Gastrocnemius medialis (tissue), 4 donors: Measurements from ENCODE around the gene RBMS3. TPM values are rescaled to one million over a fixed set of nuclear protein-coding genes. Genes with fewer than 3 reads are reported as not detected.
A peak's percentile ranks its signal among the peaks of the same experiment; 100 is the strongest.

ENCODE experiments used
- ATAC-seq, 2 donors: fragments of 150-250 bp; one replicate each; pipeline ENCODE4 v1.9.1; 2016
- DNase-seq, 2 donors: peaks; one replicate each; pipeline ENCODE4 v3.0.0-alpha.2; 2019
- H3K27ac ChIP-seq, 4 donors: fragments of 200-600 bp; sonication (generic); 1 replicate in 1 of 4; 2 replicates in 3 of 4; pipeline ENCODE4 v1.5.1; 2016 to 2018; ENCODE audit warnings: mild to moderate bottlenecking in 2 of 4, moderate library complexity in 1 of 4
- H3K27me3 ChIP-seq, 3 donors: fragments of 200-600 bp; sonication (generic) in 2 of 3; 1 replicate in 1 of 3; 2 replicates in 2 of 3; pipeline versions ENCODE4 v1.5.1 to v1.6.0; 2016 to 2019; ENCODE audit warnings: mild to moderate bottlenecking in 1 of 3, moderate library complexity in 1 of 3
- H3K36me3 ChIP-seq, 2 donors: fragments of 200-600 bp; sonication (generic) in 1 of 2; one replicate each; pipeline ENCODE4 v1.5.1; 2017 to 2018
- H3K4me1 ChIP-seq, 2 donors: fragments of 200-600 bp; sonication (generic) in 1 of 2; one replicate each; pipeline ENCODE4 v1.5.1; 2016 to 2017; ENCODE audit warnings: mild to moderate bottlenecking in 2 of 2
- H3K4me3 ChIP-seq, 4 donors: fragments of 200-600 bp; sonication (generic) in 3 of 4; 1 replicate in 1 of 4; 2 replicates in 3 of 4; pipeline ENCODE4 v1.5.1; 2016 to 2019; ENCODE audit warnings: mild to moderate bottlenecking in 2 of 4
- H3K9me3 ChIP-seq, 3 donors: fragments of 200-600 bp; sonication (generic) in 2 of 3; 1 replicate in 1 of 3; 2 replicates in 2 of 3; pipeline ENCODE4 v1.5.1; 2016 to 2019
- CTCF ChIP-seq, 5 experiments: fragments of 450-650 bp in 3 of 5; fragments of 200-600 bp in 2 of 5; sonication (generic) in 2 of 5; IDR thresholded peaks in 4 of 5; conservative IDR thresholded peaks in 1 of 5; 1 replicate in 4 of 5; 2 replicates in 1 of 5; pipeline ENCODE4 v1.5.1; 2016 to 2019; ENCODE audit warnings: antibody characterized with exemption in 5 of 5, mild to moderate bottlenecking in 3 of 5, moderate library complexity in 3 of 5
- POLR2A ChIP-seq, 2 donors: fragments of 450-650 bp; IDR thresholded peaks; one replicate each; pipeline ENCODE4 v1.6.1; 2017; ENCODE audit warnings: antibody characterized with exemption in 2 of 2, mild to moderate bottlenecking in 2 of 2, moderate library complexity in 2 of 2
- in situ Hi-C, 4 donors: fragments of 200-750 bp; cut with MboI; loops; one replicate each; pipeline versions ENCODE4 v1.15.0 to v1.8.0; 2017; ENCODE audit warnings: low sequenced_read_pairs in 4 of 4
- intact Hi-C: fragments of 100-400 bp; cut with DNase I; formaldehyde crosslinking; loops from one replicate; pipeline ENCODE4 v1.15.1; 2023; ENCODE audit warnings: low total_unique reads
- total RNA-seq, 4 donors: library from RNA; depleted of rRNA; stranded (reverse); fragments of >200 nt; gene quantifications; one replicate each; pipeline versions ENCODE4 v1.1.0 to v1.2.3, GENCODE V29; 2016

The RBMS3 gene
- total RNA-seq, 4 donors from 2014 or later, result 16.1 to 38.8 (median 22.7) TPM

GRCh38 chr3:29677421-29677820 lies 396.6 kb downstream of the RBMS3 start:
- no peak for TF ChIP-seq POLR2A (IDR thresholded peaks at IDR 0.05)
- TF ChIP-seq CTCF (IDR thresholded peaks at IDR 0.05 in 4 of 5, conservative IDR thresholded peaks at IDR 0.05 in 1 of 5), result no peak

GRCh38 chr3:29679944-29680343 lies 399.1 kb downstream of the RBMS3 start:
- TF ChIP-seq CTCF (IDR thresholded peaks at IDR 0.05 in 4 of 5, conservative IDR thresholded peaks at IDR 0.05 in 1 of 5) (no peak), POLR2A (IDR thresholded peaks at IDR 0.05) (no peak)
- DNase-seq (no peak), ATAC-seq (no peak)
- Histone ChIP-seq H3K36me3 (no peaks in the 10 kb centered on the region), H3K9me3 (no peaks in the 10 kb centered on the region), H3K27ac (no peak overlapping the region), H3K27me3 (no peaks in the 10 kb centered on the region), H3K4me1 (peaks cover 11 to 19% of the 10 kb centered on the region in 2 donors), H3K4me3 (no peak overlapping the region)
- intact Hi-C loops (no loop called here), in situ Hi-C loops (no loop called here)

More at GRCh38 chr3:29677421-29677820, 396.6 kb downstream of the RBMS3 start:
- Histone ChIP-seq H3K27me3 (no peaks in the 10 kb centered on the region), H3K4me1 (peaks cover 0 to under 1% of the 10 kb centered on the region in 2 donors), H3K27ac (no peak overlapping the region), H3K4me3 (no peak overlapping the region), H3K9me3 (no peaks in the 10 kb centered on the region), H3K36me3 (no peaks in the 10 kb centered on the region)
- no peak for DNase-seq
- intact Hi-C loops, result no loop called here
- in situ Hi-C loops, result no loop called here
- no peak for ATAC-seq

- TF ChIP-seq CTCF (IDR thresholded peaks at IDR 0.05 in 4 of 5, conservative IDR thresholded peaks at IDR 0.05 in 1 of 5), result no peak
- TF ChIP-seq POLR2A (IDR thresholded peaks at IDR 0.05), result no peak
- Histone ChIP-seq H3K4me3 (no peak overlapping the region), H3K27me3 (no peaks in the 10 kb centered on the region), H3K27ac (peak overlapping the region; percentile 3 to 58 (median 35)), H3K4me1 (peaks cover 11 to 19% of the 10 kb centered on the region in 2 donors), H3K9me3 (no peaks in the 10 kb centered on the region), H3K36me3 (no peaks in the 10 kb centered on the region)
- ATAC-seq (peak; percentile 50 to 69), DNase-seq (no peak)
- in situ Hi-C loops (no loop called here), intact Hi-C loops (no loop called here)
These were observed 402.4 kb downstream of the RBMS3 start for GRCh38 chr3:29683018-29683993.

- Histone ChIP-seq H3K4me1 (peaks cover 11 to 19% of the 10 kb centered on the region in 2 donors), H3K36me3 (no peaks in the 10 kb centered on the region), H3K9me3 (no peaks in the 10 kb centered on the region), H3K27ac (no peak overlapping the region), H3K4me3 (no peak overlapping the region), H3K27me3 (no peaks in the 10 kb centered on the region)
- TF ChIP-seq CTCF (IDR thresholded peaks at IDR 0.05 in 4 of 5, conservative IDR thresholded peaks at IDR 0.05 in 1 of 5), result no peak
- TF ChIP-seq POLR2A (IDR thresholded peaks at IDR 0.05), result no peak
- in situ Hi-C loops (no loop called here), intact Hi-C loops (no loop called here)
- ATAC-seq, result no peak
- DNase-seq, result no peak
These were observed 406.2 kb downstream of the RBMS3 start for GRCh38 chr3:29686889-29687592.
